ENCODE measurements around the gene TRIM65.

TRIM65 gene

DNA sequence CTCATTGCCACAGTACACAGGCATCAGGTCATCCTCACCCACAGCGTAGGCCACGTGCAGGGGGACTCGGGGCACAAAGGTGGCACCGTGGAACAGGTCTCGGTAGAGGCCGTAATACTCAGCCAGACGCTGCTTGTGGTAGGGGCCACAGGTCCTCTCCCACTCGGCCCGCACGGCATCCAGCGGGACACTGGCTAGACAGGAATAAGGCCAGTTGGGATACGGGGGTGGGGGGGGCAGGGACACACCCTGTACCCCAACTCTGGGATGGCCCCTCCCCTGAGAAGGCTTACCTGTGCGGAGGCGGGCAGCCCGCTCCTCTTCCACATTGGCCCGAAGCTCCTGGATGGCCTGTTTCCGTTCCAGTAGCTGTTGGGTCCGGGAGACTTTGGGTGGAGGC lies 5.0 kb upstream of the TRIM65 start:
- DNase-seq (ENCODE audit: low read depth): no peak
- TF ChIP-seq, protein P1, sequence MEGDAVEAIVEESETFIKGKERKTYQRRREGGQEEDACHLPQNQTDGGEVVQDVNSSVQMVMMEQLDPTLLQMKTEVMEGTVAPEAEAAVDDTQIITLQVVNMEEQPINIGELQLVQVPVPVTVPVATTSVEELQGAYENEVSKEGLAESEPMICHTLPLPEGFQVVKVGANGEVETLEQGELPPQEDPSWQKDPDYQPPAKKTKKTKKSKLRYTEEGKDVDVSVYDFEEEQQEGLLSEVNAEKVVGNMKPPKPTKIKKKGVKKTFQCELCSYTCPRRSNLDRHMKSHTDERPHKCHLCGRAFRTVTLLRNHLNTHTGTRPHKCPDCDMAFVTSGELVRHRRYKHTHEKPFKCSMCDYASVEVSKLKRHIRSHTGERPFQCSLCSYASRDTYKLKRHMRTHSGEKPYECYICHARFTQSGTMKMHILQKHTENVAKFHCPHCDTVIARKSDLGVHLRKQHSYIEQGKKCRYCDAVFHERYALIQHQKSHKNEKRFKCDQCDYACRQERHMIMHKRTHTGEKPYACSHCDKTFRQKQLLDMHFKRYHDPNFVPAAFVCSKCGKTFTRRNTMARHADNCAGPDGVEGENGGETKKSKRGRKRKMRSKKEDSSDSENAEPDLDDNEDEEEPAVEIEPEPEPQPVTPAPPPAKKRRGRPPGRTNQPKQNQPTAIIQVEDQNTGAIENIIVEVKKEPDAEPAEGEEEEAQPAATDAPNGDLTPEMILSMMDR (IDR thresholded peaks at IDR 0.05; ENCODE audit: control insufficient read depth, extremely low read depth, insufficient read depth): no peak
- no peak overlapping the region for H3K4me3 ChIP-seq (ENCODE audit: low read depth, low read length)

DNA sequence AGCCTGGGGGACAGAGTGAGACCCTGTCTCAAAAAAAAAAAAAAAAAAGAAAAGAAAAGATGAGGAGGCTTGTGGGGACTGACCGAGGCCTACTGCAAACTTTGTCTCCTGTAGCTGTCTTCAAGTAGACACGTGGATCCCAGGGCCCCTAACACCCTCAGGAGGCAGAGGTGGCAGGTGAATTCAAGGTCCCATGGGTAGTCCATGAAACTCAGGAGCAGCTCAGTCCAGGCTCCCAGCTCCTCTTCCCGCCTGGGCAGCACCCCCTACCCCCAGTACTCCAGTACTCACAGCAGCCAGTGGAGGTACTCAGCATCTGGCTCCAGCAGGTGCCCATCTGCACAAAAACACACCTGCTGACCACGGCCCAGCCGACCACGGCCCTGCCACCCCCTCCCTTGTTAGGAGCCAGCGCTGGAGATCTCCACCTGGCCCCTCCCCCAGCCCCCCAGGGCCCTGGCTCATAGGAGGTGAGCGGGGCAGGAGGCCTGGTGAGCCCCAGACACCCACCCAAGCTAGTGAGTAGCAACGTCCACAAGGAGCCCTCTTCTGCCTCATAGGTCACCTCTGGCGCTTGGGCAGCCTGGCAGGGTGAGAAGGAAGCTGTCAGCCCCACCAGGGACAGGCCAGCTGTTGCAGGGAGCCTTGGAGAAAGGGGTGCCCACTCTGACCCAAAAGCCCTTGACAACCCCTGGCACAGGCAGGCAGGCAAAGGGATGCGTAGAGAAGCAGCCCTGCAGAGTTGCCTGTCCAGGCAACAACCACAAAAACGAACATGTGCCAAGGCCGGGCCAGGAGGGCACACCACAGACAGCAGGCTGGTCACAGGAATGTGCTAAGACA lies 4.2 kb upstream of the TRIM65 start:
- TF ChIP-seq, protein P1 (IDR thresholded peaks at IDR 0.05; ENCODE audit: control insufficient read depth, extremely low read depth, insufficient read depth): no peak
- DNase-seq (ENCODE audit: low read depth): no peak
- H3K4me3 ChIP-seq (ENCODE audit: low read depth, low read length): no peak overlapping the region

DNA sequence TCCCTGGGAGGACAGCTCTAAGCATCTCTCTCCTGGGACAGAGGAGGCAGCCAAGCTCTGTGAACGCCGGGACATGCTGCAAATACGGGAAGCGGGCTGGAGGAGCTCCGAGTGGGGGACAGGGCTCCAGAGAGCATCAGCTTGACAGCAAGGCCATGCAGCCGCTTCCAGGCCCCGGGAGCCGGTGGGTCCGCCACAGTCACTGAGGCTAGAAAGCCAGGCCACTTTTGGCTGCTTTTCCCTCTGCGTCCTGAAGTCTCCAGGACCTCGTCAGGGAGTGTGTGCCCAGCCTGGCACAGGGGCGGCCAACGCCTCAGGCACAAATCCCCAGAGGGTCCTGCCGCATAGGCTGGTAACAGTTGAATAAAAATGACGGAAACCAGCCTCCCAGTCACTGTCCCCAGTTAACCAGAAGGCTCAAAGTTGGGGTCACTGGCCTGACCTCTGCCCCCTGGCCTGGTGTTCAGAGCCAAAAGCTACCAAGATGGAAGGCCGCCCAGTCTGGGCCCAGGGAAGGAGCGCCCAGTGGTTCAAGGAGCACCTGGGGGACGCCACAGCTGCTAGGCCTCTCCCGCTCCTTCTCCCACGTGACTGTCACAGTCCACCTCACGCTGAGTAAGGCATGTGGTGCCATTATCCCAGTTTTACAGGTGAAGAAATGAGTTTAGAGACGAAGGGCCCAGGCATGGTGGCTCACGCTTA lies 3.2 kb upstream of the TRIM65 start:
- no peak overlapping the region for H3K4me3 ChIP-seq (ENCODE audit: low read depth, low read length)
- TF ChIP-seq, protein P1 (IDR thresholded peaks at IDR 0.05; ENCODE audit: control insufficient read depth, extremely low read depth, insufficient read depth): no peak
- no peak for DNase-seq (ENCODE audit: low read depth)

DNA sequence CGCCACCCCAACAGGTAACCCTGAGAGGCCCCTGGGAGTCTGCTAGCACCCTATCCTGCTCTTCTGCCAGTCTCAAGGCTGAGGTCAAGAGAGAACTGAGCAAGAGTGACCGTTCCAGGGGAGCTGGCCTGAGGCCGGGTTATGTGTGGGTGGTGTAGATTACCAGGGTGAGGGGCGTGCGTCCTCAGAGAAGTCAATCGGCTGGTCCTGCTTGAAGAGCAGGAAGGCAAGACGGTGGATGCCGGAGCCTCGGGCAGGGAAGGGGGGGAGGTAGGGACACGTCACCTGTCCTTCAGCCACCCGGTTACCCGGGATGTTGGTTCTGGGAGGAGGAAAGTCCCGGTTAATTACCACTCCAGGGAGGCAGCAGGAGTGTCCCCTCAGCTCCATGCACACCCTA lies 2.6 kb upstream of the TRIM65 start:
- no peak overlapping the region for H3K4me3 ChIP-seq (ENCODE audit: low read depth, low read length)
- TF ChIP-seq, protein P1 (IDR thresholded peaks at IDR 0.05; ENCODE audit: control insufficient read depth, extremely low read depth, insufficient read depth): no peak
- no peak for DNase-seq (ENCODE audit: low read depth)

DNA sequence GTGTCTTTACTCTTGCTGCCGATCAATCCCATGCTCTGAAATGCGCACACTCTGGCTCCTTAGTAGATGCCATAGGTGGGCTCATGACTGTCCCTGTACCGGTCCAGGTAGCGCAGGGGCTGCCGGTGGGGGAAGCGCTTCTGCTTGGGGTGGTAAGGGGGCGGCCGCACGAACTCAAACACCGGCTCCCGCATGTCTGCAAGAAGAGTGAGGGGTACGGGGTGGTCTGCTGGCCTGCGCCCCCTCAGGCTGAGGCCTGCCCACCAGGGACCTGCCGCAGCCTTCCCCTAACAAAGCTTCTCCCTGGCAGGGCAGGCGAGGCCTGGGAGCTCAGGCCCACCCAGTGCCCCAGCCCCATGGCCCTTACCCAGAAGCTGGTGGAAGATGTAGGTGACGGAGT lies 2.0 kb upstream of the TRIM65 start:
- TF ChIP-seq, protein P1 (IDR thresholded peaks at IDR 0.05; ENCODE audit: control insufficient read depth, extremely low read depth, insufficient read depth): no peak
- no peak overlapping the region for H3K4me3 ChIP-seq (ENCODE audit: low read depth, low read length)
- DNase-seq (ENCODE audit: low read depth): no peak

DNA sequence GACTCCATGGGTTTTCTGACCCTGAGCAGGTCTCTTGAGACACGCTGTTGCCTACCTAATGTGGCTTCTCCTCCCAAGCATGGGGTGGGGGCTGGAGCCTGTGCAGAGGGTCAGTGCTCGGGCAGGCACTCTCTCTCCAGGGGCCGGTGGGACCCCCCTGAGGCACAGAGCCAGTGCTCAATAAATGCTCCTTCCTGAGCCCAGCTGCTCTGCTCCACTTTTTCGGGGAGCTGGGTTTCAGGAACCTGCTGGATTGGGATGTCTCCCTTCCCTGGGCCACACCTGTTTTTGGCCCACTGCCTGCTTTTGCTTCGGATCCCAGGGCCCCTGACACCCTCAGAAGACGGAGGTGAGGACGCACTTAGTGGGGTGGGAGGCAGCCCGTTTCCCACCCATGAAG lies 1.3 kb upstream of the TRIM65 start:
- no peak overlapping the region for H3K4me3 ChIP-seq (ENCODE audit: low read depth, low read length)
- no peak for DNase-seq (ENCODE audit: low read depth)
- TF ChIP-seq, protein P1 (IDR thresholded peaks at IDR 0.05; ENCODE audit: control insufficient read depth, extremely low read depth, insufficient read depth): no peak
